ENCODE results near the gene TESK2.
A peak's percentile ranks its signal among the peaks of the same experiment; 100 is the strongest.

The TESK2 gene

GRCh38 chr1:45335855-45336324 lies 155.1 kb downstream of the TESK2 start:
- Histone ChIP-seq H3K27ac (ENCODE audit: low read depth, low read length) (no peak overlapping the region), H3K36me3 (ENCODE audit: insufficient read depth, low read length) (peaks cover 9% of the 10 kb centered on the region), H3K4me3 (ENCODE audit: low read depth, low read length) (no peak overlapping the region), H2AFZ (ENCODE audit: low read length, unreplicated experiment) (no peak overlapping the region), H3K79me2 (ENCODE audit: control insufficient read depth, insufficient read depth, low read length, unreplicated experiment) (peaks cover 16% of the 10 kb centered on the region), H3K27me3 (ENCODE audit: insufficient read depth, low read length) (no peaks in the 10 kb centered on the region), H3K4me1 (ENCODE audit: control insufficient read depth, insufficient read depth, low read length, unreplicated experiment) (peaks cover 5% of the 10 kb centered on the region)

DNA sequence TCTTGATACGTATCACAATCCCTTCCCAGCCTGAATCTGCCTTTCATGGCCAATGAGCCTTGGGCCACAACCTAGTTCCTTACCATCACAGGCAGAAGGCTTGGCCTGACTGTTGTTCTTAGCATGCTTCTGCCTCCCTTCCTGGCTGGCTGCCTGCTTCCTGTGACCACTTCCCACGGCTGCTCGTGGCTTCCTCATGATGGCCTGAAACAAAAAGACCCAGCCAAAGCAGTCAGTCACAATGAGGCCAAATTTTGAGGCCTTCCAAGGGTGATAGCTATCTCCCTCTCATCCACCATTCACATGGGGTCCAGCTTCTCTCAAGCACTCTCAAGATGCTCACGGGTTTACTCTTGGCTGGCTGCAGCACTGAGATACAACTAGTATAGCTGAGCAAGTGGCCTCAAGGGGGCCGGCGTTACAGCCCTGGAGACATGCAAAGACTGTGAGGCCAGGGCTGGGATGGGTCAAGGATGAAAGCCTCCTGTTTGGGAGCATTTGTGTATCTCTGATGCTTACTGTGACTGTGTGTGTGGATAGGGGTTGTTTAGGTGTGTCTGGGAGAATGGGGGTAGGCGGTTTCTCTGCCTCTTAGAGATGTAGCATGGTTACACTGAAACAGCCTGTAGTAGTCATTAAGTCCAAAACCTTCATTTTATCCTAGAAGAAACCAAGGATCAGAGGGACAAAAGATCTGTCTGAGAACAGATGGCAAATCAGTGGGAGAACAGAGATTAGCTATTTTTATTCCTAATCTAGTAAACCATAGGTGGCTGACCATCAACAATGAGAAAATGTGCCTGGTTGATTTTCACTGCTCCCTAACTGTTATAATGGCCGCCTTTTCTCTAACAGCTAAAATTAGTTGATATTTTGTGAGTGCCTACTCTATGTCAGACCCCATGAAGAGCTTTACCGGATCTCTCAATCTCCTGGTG lies 156.4 kb downstream of the TESK2 start:
- Histone ChIP-seq H3K79me2 (ENCODE audit: control insufficient read depth, insufficient read depth, low read length, unreplicated experiment) (peaks cover 10% of the 10 kb centered on the region), H3K36me3 (ENCODE audit: insufficient read depth, low read length) (peaks cover 9% of the 10 kb centered on the region), H2AFZ (ENCODE audit: low read length, unreplicated experiment) (no peak overlapping the region), H3K4me1 (ENCODE audit: control insufficient read depth, insufficient read depth, low read length, unreplicated experiment) (peaks cover 6% of the 10 kb centered on the region), H3K27ac (ENCODE audit: low read depth, low read length) (no peak overlapping the region), H3K27me3 (ENCODE audit: insufficient read depth, low read length) (no peaks in the 10 kb centered on the region), H3K4me3 (ENCODE audit: low read depth, low read length) (no peak overlapping the region)

- H3K36me3 ChIP-seq (ENCODE audit: insufficient read depth, low read length), result peaks cover 3% of the 10 kb centered on the region; the same call in 1 of the 2 replicates
- H3K79me2 ChIP-seq (ENCODE audit: control insufficient read depth, insufficient read depth, low read length, unreplicated experiment), result no peaks in the 10 kb centered on the region
- no peak overlapping the region for H2AFZ ChIP-seq (ENCODE audit: low read length, unreplicated experiment)
- H3K27ac ChIP-seq (ENCODE audit: low read depth, low read length), result no peak overlapping the region
- H3K27me3 ChIP-seq (ENCODE audit: insufficient read depth, low read length), result no peaks in the 10 kb centered on the region
- H3K4me3 ChIP-seq (ENCODE audit: low read depth, low read length), result no peak overlapping the region
- H3K4me1 ChIP-seq (ENCODE audit: control insufficient read depth, insufficient read depth, low read length, unreplicated experiment), result peaks cover 14% of the 10 kb centered on the region
Observed at GRCh38 chr1:45332346-45332720, 158.6 kb downstream of the TESK2 start.

GRCh38 chr1:45331436-45332345 lies 159.3 kb downstream of the TESK2 start:
- Histone ChIP-seq H3K27ac (ENCODE audit: low read depth, low read length) (no peak overlapping the region), H3K4me1 (ENCODE audit: control insufficient read depth, insufficient read depth, low read length, unreplicated experiment) (peaks cover 14% of the 10 kb centered on the region), H3K4me3 (ENCODE audit: low read depth, low read length) (no peak overlapping the region), H3K79me2 (ENCODE audit: control insufficient read depth, insufficient read depth, low read length, unreplicated experiment) (no peaks in the 10 kb centered on the region), H2AFZ (ENCODE audit: low read length, unreplicated experiment) (no peak overlapping the region), H3K27me3 (ENCODE audit: insufficient read depth, low read length) (no peaks in the 10 kb centered on the region), H3K36me3 (ENCODE audit: insufficient read depth, low read length) (peaks cover 3% of the 10 kb centered on the region; the same call in 1 of the 2 replicates)

GRCh38 chr1:45329445-45329844 lies 161.5 kb downstream of the TESK2 start:
- peaks cover 3% of the 10 kb centered on the region; the same call in 1 of the 2 replicates for H3K36me3 ChIP-seq (ENCODE audit: insufficient read depth, low read length)
- H3K27ac ChIP-seq (ENCODE audit: low read depth, low read length), result no peak overlapping the region
- no peak overlapping the region for H3K4me3 ChIP-seq (ENCODE audit: low read depth, low read length)
- peaks cover 26% of the 10 kb centered on the region for H3K4me1 ChIP-seq (ENCODE audit: control insufficient read depth, insufficient read depth, low read length, unreplicated experiment)
- H3K79me2 ChIP-seq (ENCODE audit: control insufficient read depth, insufficient read depth, low read length, unreplicated experiment), result no peaks in the 10 kb centered on the region
- H2AFZ ChIP-seq (ENCODE audit: low read length, unreplicated experiment), result no peak overlapping the region
- no peaks in the 10 kb centered on the region for H3K27me3 ChIP-seq (ENCODE audit: insufficient read depth, low read length)

DNA sequence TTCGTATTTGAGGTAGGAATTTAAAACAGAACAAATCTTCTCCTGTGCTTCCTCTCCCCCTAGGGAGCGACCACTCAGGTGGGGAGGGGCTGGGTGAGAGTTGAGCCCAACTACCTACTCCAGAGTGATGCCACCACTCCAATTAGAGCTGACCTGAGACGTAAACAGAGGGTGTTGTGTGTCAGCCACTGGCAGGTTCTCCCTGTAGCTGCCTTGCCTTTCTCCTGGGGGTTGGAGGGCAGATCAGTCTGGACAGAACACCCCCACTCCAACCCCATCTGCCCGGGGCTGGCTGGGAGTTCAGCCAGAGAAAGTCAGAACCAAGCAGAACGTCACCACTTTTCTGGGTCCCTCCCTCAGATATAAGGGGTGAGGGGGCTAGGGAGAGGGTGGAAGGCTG lies 162.3 kb downstream of the TESK2 start:
- H3K36me3 ChIP-seq (ENCODE audit: insufficient read depth, low read length), result no peaks in the 10 kb centered on the region
- no peak overlapping the region for H2AFZ ChIP-seq (ENCODE audit: low read length, unreplicated experiment)
- no peak overlapping the region for H3K27ac ChIP-seq (ENCODE audit: low read depth, low read length)
- no peaks in the 10 kb centered on the region for H3K79me2 ChIP-seq (ENCODE audit: control insufficient read depth, insufficient read depth, low read length, unreplicated experiment)
- no peaks in the 10 kb centered on the region for H3K27me3 ChIP-seq (ENCODE audit: insufficient read depth, low read length)
- H3K4me3 ChIP-seq (ENCODE audit: low read depth, low read length), result no peak overlapping the region
- peaks cover 26% of the 10 kb centered on the region for H3K4me1 ChIP-seq (ENCODE audit: control insufficient read depth, insufficient read depth, low read length, unreplicated experiment)

- no peaks in the 10 kb centered on the region for H3K36me3 ChIP-seq (ENCODE audit: insufficient read depth, low read length)
- peak overlapping the region; percentile 78 for H3K4me3 ChIP-seq (ENCODE audit: low read depth, low read length)
- H3K4me1 ChIP-seq (ENCODE audit: control insufficient read depth, insufficient read depth, low read length, unreplicated experiment), result peaks cover 26% of the 10 kb centered on the region
- H2AFZ ChIP-seq (ENCODE audit: low read length, unreplicated experiment), result no peak overlapping the region
- H3K79me2 ChIP-seq (ENCODE audit: control insufficient read depth, insufficient read depth, low read length, unreplicated experiment), result no peaks in the 10 kb centered on the region
- no peaks in the 10 kb centered on the region for H3K27me3 ChIP-seq (ENCODE audit: insufficient read depth, low read length)
- H3K27ac ChIP-seq (ENCODE audit: low read depth, low read length), result no peak overlapping the region
Observed at GRCh38 chr1:45327644-45328515, 163.1 kb downstream of the TESK2 start.

- peak within 1 kb of the TSS; percentile 72 for H2AFZ ChIP-seq (ENCODE audit: low read length, unreplicated experiment)
- peak within 1 kb of the TSS; percentile 78 for H3K4me3 ChIP-seq (ENCODE audit: low read depth, low read length)
- H3K4me1 ChIP-seq (ENCODE audit: control insufficient read depth, insufficient read depth, low read length, unreplicated experiment), result peaks cover 26% of the 10 kb centered on the region
- H3K27me3 ChIP-seq (ENCODE audit: insufficient read depth, low read length), result no peaks in the 10 kb centered on the region
- H3K36me3 ChIP-seq (ENCODE audit: insufficient read depth, low read length), result no peaks in the 10 kb centered on the region
- H3K79me2 ChIP-seq (ENCODE audit: control insufficient read depth, insufficient read depth, low read length, unreplicated experiment), result no peaks in the 10 kb centered on the region
- no peak within 1 kb of the TSS for H3K27ac ChIP-seq (ENCODE audit: low read depth, low read length)
Observed at GRCh38 chr1:45326627-45327623, 164.0 kb downstream of the TESK2 start, which contains the start of gene HPDL. Gene HPDL (plus strand): TSS chr1:45326895. CDS start chr1:45327149, 254 bp downstream.

DNA sequence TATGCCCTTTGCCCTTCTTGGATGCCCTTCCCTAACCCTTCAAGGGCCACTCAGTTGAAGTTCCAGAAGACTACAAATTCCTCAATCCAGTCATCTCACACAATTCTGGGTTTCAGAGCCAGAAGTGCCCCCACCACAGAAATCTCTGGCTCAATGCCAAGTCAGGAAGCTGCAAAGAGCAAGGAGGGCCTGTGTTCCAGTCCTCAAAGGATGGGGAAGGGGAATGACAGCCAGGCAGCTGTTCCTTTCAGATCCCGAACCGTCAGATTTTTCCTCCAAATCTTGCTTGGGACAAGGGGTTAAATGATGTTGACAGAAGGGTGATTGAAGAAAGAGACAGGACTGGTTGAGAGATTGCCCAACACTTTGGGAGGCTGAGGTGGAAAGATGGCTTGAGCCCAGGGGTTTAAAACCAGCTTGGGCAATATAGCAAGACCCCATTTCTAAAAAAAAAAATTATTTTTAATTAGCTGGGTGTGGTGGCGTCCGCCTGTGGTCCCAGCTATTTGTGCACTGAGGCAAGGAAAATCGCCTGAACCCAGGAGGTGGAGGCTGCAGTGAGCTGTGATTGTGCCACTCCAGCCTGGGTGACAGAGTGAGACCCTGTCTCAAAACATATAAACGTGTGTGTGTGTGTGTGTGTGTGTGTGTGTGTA lies 165.0 kb downstream of the TESK2 start:
- H3K27ac ChIP-seq (ENCODE audit: low read depth, low read length), result no peak overlapping the region
- peaks cover 26% of the 10 kb centered on the region for H3K4me1 ChIP-seq (ENCODE audit: control insufficient read depth, insufficient read depth, low read length, unreplicated experiment)
- peak overlapping the region; percentile 78 for H3K4me3 ChIP-seq (ENCODE audit: low read depth, low read length)
- no peaks in the 10 kb centered on the region for H3K27me3 ChIP-seq (ENCODE audit: insufficient read depth, low read length)
- H3K36me3 ChIP-seq (ENCODE audit: insufficient read depth, low read length), result no peaks in the 10 kb centered on the region
- H2AFZ ChIP-seq (ENCODE audit: low read length, unreplicated experiment), result no peak overlapping the region
- no peaks in the 10 kb centered on the region for H3K79me2 ChIP-seq (ENCODE audit: control insufficient read depth, insufficient read depth, low read length, unreplicated experiment)
